Fibroblast of pulmonary artery (primary cell): Measurements from ENCODE around the gene OR7D2.
"Not testable (repeated sequence)": the region's sequence is repeated elsewhere in the genome, so short reads cannot be mapped to it uniquely, and the experiment has no call there.

Experiments used
- DNase-seq: peaks from one replicate; pipeline ENCODE4 v3.0.0-alpha.2; 2010; ENCODE audit warnings: low read depth
- H3K4me3 ChIP-seq: replicated peaks from 2 replicates; pipeline ENCODE4 v1.5.1; 2011; ENCODE audit warnings: low read depth, mild to moderate bottlenecking, control low read depth, low read length, moderate library complexity
- CTCF ChIP-seq: IDR thresholded peaks from 2 replicates; pipeline ENCODE4 v1.5.1; 2011; ENCODE audit warnings: mild to moderate bottlenecking, control low read depth, low read length, inconsistent platforms; ENCODE audit errors: missing control alignments

OR7D2 gene

GRCh38 chr19:9187191-9187590 lies 8.4 kb downstream of the OR7D2 start:
- H3K4me3 ChIP-seq: no peak overlapping the region
- no peak for DNase-seq

GRCh38 chr19:9189535-9189934 lies 10.8 kb downstream of the OR7D2 start:
- no peak for TF ChIP-seq CTCF
- H3K4me3 ChIP-seq: no peak overlapping the region
- no peak for DNase-seq

More at GRCh38 chr19:9187191-9187590, 8.4 kb downstream of the OR7D2 start:
- no peak for TF ChIP-seq CTCF

- H3K4me3 ChIP-seq, DNase-seq: not testable (repeated sequence)
Measured at GRCh38 chr19:9198044-9198443, 19.3 kb downstream of the OR7D2 start.

GRCh38 chr19:9205501-9206113 lies 26.8 kb downstream of the OR7D2 start:
- TF ChIP-seq CTCF: peak; percentile 87
- peak overlapping the region; percentile 37 for H3K4me3 ChIP-seq
- DNase-seq: peak; percentile 75

- H3K4me3 ChIP-seq: no peak within 1 kb of the TSS
- TF ChIP-seq CTCF: no peak
- DNase-seq: no peak
Measured at GRCh38 chr19:9219489-9219888, 40.7 kb downstream of the OR7D2 start, which contains the start of gene OR7D4. OR7D4 (minus strand) TSS chr19:9219589; CDS start chr19:9214837, 4,752 bp downstream.
